ENCODE results near the gene ABAT. TPM values are rescaled to one million over a fixed set of nuclear protein-coding genes. Genes with fewer than 3 reads are reported as not detected.

ABAT gene
- total and polyA plus RNA-seq, 4 donors = 4.4 to 14.0 (median 7.1) TPM

- Histone ChIP-seq H3K27me3 (ENCODE audit: control insufficient read depth in 3 of 3, insufficient read depth in 3 of 3, low read length in 2 of 3) (no peaks in the 10 kb centered on the region), H3K36me3 (ENCODE audit: control insufficient read depth in 4 of 4, insufficient read depth in 4 of 4, low read length in 4 of 4) (peaks cover 3 to 16% (median 12%) of the 10 kb centered on the region in 4 donors), H3K9me3 (ENCODE audit: control insufficient read depth in 4 of 4, insufficient read depth in 3 of 4, low read length in 3 of 4) (no peaks in the 10 kb centered on the region), H3K4me3 (no peak overlapping the region), H3K27ac (ENCODE audit: low read depth in 1 of 2, low read length in 1 of 2) (no peak overlapping the region), H3K9ac (ENCODE audit: insufficient read depth in 1 of 2, low read length in 2 of 2) (no peak overlapping the region), H3K4me1 (ENCODE audit: control insufficient read depth in 5 of 5, insufficient read depth in 5 of 5, low read length in 5 of 5) (peaks cover 0 to 1% (median 0%) of the 10 kb centered on the region in 5 donors)
- ATAC-seq (ENCODE audit: insufficient read depth, low FRiP score) = no peak
- no peak for TF ChIP-seq CTCF (IDR thresholded peaks at IDR 0.05; ENCODE audit: control extremely low read depth, extremely low read depth)
- no peak for DNase-seq
- WGBS, 2 donors = 92 to 94% methylated on average over 3 of the region's 3 CpGs
These were observed 148.0 kb downstream of the ABAT start for GRCh38 chr16:8822403-8822802.

- Histone ChIP-seq H3K27ac (ENCODE audit: low read depth in 1 of 2, low read length in 1 of 2) (no peak overlapping the region), H3K36me3 (ENCODE audit: control insufficient read depth in 4 of 4, insufficient read depth in 4 of 4, low read length in 4 of 4) (peaks cover 0 to 22% (median 16%) of the 10 kb centered on the region in 4 donors), H3K4me3 (no peak overlapping the region), H3K4me1 (ENCODE audit: control insufficient read depth in 5 of 5, insufficient read depth in 5 of 5, low read length in 5 of 5) (peaks cover 0 to 1% (median 0%) of the 10 kb centered on the region in 5 donors), H3K9ac (ENCODE audit: insufficient read depth in 1 of 2, low read length in 2 of 2) (no peak overlapping the region), H3K27me3 (ENCODE audit: control insufficient read depth in 3 of 3, insufficient read depth in 3 of 3, low read length in 2 of 3) (no peaks in the 10 kb centered on the region), H3K9me3 (ENCODE audit: control insufficient read depth in 4 of 4, insufficient read depth in 3 of 4, low read length in 3 of 4) (no peaks in the 10 kb centered on the region)
- DNase-seq (no peak), ATAC-seq (ENCODE audit: insufficient read depth, low FRiP score) (no peak)
- WGBS, 2 donors = 65 to 83% methylated on average over 3 of the region's 3 CpGs
- TF ChIP-seq CTCF (IDR thresholded peaks at IDR 0.05; ENCODE audit: control extremely low read depth, extremely low read depth) = no peak
These were observed 152.0 kb downstream of the ABAT start for GRCh38 chr16:8826278-8826879.

GRCh38 chr16:8828541-8829165, 154.2 kb downstream of the ABAT start:
- ATAC-seq (ENCODE audit: insufficient read depth, low FRiP score) (no peak), DNase-seq (no peak)
- Histone ChIP-seq H3K27me3 (ENCODE audit: control insufficient read depth in 3 of 3, insufficient read depth in 3 of 3, low read length in 2 of 3) (no peaks in the 10 kb centered on the region), H3K36me3 (ENCODE audit: control insufficient read depth in 4 of 4, insufficient read depth in 4 of 4, low read length in 4 of 4) (peaks cover 0 to 32% (median 15%) of the 10 kb centered on the region in 4 donors), H3K4me1 (ENCODE audit: control insufficient read depth in 5 of 5, insufficient read depth in 5 of 5, low read length in 5 of 5) (peaks cover 0 to 1% (median 0%) of the 10 kb centered on the region in 5 donors), H3K9ac (ENCODE audit: insufficient read depth in 1 of 2, low read length in 2 of 2) (no peak overlapping the region), H3K27ac (ENCODE audit: low read depth in 1 of 2, low read length in 1 of 2) (no peak overlapping the region), H3K4me3 (no peak overlapping the region), H3K9me3 (ENCODE audit: control insufficient read depth in 4 of 4, insufficient read depth in 3 of 4, low read length in 3 of 4) (no peaks in the 10 kb centered on the region)
- TF ChIP-seq CTCF (IDR thresholded peaks at IDR 0.05; ENCODE audit: control extremely low read depth, extremely low read depth) = no peak
- WGBS, 2 donors = 95 to 96% methylated on average over 8 of the region's 8 CpGs
